Tibial nerve (tissue), 4 donors: ENCODE results near the gene CEP295NL.

ENCODE experiments used
- CTCF ChIP-seq, 5 experiments: fragments of 200-600 bp in 3 of 5; fragments of 450-650 bp in 2 of 5; sonication (generic) in 3 of 5; IDR thresholded peaks; one replicate each; pipeline ENCODE4 v1.5.1; 2016 to 2019; ENCODE audit warnings: antibody characterized with exemption in 5 of 5, mild to moderate bottlenecking in 3 of 5, moderate library complexity in 2 of 5
- EP300 ChIP-seq, 2 donors: sonication (generic); formaldehyde crosslinking; IDR thresholded peaks; one replicate each; pipeline ENCODE4 v1.6.1; 2017; ENCODE audit warnings: antibody characterized with exemption in 2 of 2, mild to moderate bottlenecking in 1 of 2
- POLR2A ChIP-seq, 2 donors: fragments of 450-650 bp; IDR thresholded peaks; one replicate each; pipeline ENCODE4 v1.6.1; 2017; ENCODE audit warnings: antibody characterized with exemption in 2 of 2, mild to moderate bottlenecking in 2 of 2, moderate library complexity in 2 of 2

- TF ChIP-seq CTCF (IDR thresholded peaks at IDR 0.05) (peak; percentile 87 to 95 (median 91)), POLR2A (IDR thresholded peaks at IDR 0.05) (no peak), EP300 (IDR thresholded peaks at IDR 0.05) (peak in 1 of 2 donors; percentile 66)
Measured at GRCh38 chr17:78865682-78866390, 37.2 kb downstream of the CEP295NL start.
